ENCODE data around the gene HCAR1. TPM values are rescaled to one million over a fixed set of nuclear protein-coding genes. Genes with fewer than 3 reads are reported as not detected.

The HCAR1 gene, protein sequence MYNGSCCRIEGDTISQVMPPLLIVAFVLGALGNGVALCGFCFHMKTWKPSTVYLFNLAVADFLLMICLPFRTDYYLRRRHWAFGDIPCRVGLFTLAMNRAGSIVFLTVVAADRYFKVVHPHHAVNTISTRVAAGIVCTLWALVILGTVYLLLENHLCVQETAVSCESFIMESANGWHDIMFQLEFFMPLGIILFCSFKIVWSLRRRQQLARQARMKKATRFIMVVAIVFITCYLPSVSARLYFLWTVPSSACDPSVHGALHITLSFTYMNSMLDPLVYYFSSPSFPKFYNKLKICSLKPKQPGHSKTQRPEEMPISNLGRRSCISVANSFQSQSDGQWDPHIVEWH
- total RNA-seq: 0.25 TPM

DNA sequence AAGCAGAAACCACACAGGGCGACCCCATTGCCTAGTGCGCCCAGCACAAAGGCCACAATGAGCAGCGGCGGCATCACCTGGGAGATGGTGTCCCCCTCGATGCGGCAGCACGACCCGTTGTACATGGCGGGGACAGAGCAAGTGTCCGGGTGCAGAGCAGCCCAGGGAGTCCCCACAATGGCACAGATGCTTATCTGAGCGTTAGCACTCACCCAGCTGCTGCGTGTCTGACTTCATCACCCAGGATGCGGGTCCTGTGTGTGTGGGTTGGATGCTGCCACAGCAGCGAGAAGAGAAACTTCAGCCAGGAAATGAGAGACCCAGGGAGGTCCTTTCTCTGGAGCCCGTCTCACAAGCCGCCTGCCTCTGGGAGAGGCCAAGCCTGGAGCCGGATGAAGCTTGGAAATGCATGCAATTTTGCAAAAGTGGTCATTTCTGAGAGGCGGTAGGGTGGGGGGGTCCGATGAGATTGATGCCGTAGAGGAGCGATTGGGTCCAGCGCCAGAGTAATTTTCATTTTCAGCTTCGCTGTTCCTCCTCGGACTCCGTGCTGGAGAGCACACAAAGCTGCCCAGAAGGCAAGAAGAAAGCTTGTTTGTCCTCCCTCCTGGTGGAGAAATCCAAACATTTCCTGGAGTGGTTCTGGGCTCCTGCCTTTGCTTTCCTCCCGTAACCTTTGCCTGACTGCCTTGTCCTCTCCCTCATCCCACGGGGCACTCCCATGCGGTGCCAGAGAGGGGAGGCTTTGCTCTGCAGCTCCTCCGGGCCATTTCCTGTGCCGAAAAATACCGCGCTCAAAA lies at the start of gene HCAR1:
Gene HCAR1 (minus strand): TSS at position 630 of the 800 bp plus-strand sequence. CDS start 505 bp downstream, at position 125.
- no peak for DNase-seq (ENCODE audit: extremely low spot score in 2 of 2)
- peaks cover 9% of the 10 kb centered on the region for H3K4me1 ChIP-seq
- H3K9me3 ChIP-seq: no peaks in the 10 kb centered on the region
- intact Hi-C loops (cut with DNase I): no loop called here
- TF ChIP-seq POLR2A (IDR thresholded peaks at IDR 0.05) (no peak), POLR2AphosphoS5 (IDR thresholded peaks at IDR 0.05; ENCODE audit: insufficient read depth in 1 of 2, low read depth in 1 of 2) (no peak)
- TF ChIP-seq, protein P1, sequence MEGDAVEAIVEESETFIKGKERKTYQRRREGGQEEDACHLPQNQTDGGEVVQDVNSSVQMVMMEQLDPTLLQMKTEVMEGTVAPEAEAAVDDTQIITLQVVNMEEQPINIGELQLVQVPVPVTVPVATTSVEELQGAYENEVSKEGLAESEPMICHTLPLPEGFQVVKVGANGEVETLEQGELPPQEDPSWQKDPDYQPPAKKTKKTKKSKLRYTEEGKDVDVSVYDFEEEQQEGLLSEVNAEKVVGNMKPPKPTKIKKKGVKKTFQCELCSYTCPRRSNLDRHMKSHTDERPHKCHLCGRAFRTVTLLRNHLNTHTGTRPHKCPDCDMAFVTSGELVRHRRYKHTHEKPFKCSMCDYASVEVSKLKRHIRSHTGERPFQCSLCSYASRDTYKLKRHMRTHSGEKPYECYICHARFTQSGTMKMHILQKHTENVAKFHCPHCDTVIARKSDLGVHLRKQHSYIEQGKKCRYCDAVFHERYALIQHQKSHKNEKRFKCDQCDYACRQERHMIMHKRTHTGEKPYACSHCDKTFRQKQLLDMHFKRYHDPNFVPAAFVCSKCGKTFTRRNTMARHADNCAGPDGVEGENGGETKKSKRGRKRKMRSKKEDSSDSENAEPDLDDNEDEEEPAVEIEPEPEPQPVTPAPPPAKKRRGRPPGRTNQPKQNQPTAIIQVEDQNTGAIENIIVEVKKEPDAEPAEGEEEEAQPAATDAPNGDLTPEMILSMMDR (IDR thresholded peaks at IDR 0.05): no peak
- no peaks in the 10 kb centered on the region for H3K27me3 ChIP-seq
- H3K36me3 ChIP-seq: no peaks in the 10 kb centered on the region
- H3K27ac ChIP-seq: no peak within 1 kb of the TSS
- H3K4me3 ChIP-seq: peak within 1 kb of the TSS; percentile 29 to 34

DNA sequence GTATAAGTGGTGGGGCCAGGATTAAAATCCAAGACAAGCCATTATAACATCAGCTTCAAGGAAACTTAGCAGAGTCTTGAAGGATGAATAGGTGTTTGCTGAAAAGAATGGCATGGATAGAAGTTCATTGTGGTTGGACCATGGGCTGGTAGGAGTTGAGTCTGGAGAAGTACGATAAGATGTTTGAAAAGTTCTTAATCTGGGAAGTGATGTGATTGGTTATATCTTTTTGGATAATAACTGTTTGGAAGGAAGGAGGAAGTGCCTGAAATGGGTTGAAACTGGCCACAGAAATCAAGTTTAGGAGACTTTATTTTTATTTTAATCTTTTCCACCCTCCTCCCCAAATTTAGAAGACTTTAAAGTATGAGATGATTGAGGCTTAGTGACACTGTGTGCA lies 26.9 kb upstream of the HCAR1 start:
- Histone ChIP-seq H3K9me3 (no peaks in the 10 kb centered on the region), H3K4me1 (peaks cover 21% of the 10 kb centered on the region), H3K27me3 (no peaks in the 10 kb centered on the region), H3K27ac (no peak overlapping the region), H3K4me3 (no peak overlapping the region), H3K36me3 (peaks cover 0 to 50% of the 10 kb centered on the region in 2 donors)
- TF ChIP-seq, protein P1 (IDR thresholded peaks at IDR 0.05): no peak
- TF ChIP-seq POLR2A (IDR thresholded peaks at IDR 0.05) (no peak), POLR2AphosphoS5 (IDR thresholded peaks at IDR 0.05; ENCODE audit: insufficient read depth in 1 of 2, low read depth in 1 of 2) (no peak)
- no peak for DNase-seq (ENCODE audit: extremely low spot score in 2 of 2)
- intact Hi-C loops (cut with DNase I): no loop called here

DNA sequence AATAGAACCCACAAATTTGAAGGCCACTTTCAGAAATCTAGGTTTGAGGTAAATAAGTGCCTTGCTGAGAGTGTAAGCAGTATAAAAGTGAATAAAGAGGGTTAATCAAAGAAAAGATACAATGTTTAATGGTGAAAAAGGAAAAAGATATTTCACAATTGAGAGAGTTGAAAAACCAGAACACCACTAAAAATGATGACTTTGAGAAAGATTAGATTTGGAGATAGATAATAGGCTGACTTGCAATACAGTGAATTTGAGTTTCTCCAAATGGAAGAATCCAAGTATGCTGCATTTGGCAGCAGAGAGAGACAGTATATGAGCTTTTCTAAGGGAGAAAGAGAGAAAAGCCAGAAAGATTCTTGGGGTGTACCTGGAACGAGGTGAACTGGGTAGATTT lies 24.1 kb upstream of the HCAR1 start:
- TF ChIP-seq, protein P1 (IDR thresholded peaks at IDR 0.05): no peak
- TF ChIP-seq POLR2A (IDR thresholded peaks at IDR 0.05) (no peak), POLR2AphosphoS5 (IDR thresholded peaks at IDR 0.05; ENCODE audit: insufficient read depth in 1 of 2, low read depth in 1 of 2) (no peak)
- no peak for DNase-seq (ENCODE audit: extremely low spot score in 2 of 2)
- intact Hi-C loops (cut with DNase I): loop anchor here (2.0 kb wide), 1 partner anchor 64 kb away; no protein-coding TSS in a partner anchor
- no peaks in the 10 kb centered on the region for H3K27me3 ChIP-seq
- H3K36me3 ChIP-seq: peaks cover 0 to 40% of the 10 kb centered on the region in 2 donors
- H3K4me3 ChIP-seq: no peak overlapping the region
- H3K4me1 ChIP-seq: peaks cover 21% of the 10 kb centered on the region
- H3K9me3 ChIP-seq: no peaks in the 10 kb centered on the region
- H3K27ac ChIP-seq: no peak overlapping the region

DNA sequence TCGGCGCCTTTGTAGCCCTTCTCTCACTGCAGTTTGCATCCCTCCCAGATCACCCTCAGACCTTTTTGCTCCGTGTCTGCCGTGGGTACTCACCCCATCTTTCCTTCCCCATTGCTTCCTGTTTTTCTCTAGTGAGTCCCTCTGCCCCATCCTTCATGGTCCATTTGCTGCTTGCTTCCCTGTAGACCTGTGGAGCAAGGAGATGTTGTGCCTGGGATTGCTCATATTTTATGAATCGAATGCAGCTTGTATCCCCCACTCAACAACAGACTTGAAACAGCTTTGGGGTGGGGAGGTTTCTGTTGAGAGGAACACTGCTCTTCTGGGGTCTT lies 22.6 kb upstream of the HCAR1 start:
- Histone ChIP-seq H3K27ac (peak overlapping the region; percentile 89), H3K4me1 (peaks cover 21% of the 10 kb centered on the region), H3K27me3 (no peaks in the 10 kb centered on the region), H3K36me3 (peaks cover 0 to 25% of the 10 kb centered on the region in 2 donors), H3K9me3 (no peaks in the 10 kb centered on the region), H3K4me3 (peak overlapping the region; percentile 75 to 87)
- TF ChIP-seq POLR2AphosphoS5 (IDR thresholded peaks at IDR 0.05; ENCODE audit: insufficient read depth in 1 of 2, low read depth in 1 of 2): no peak
- TF ChIP-seq, protein P1 (IDR thresholded peaks at IDR 0.05): no peak
- TF ChIP-seq POLR2A (IDR thresholded peaks at IDR 0.05): no peak
- intact Hi-C loops (cut with DNase I): loop anchor here (2.0 kb wide), 1 partner anchor 114 kb away; no protein-coding TSS in a partner anchor
- DNase-seq (ENCODE audit: extremely low spot score in 2 of 2): no peak
